Measurements from ENCODE around the gene NSFL1C.
"Not testable (repeated sequence)": the region's sequence is repeated elsewhere in the genome, so short reads cannot be mapped to it uniquely, and the experiment has no call there.

- TF ChIP-seq CTCF (IDR thresholded peaks at IDR 0.05; ENCODE audit: low read depth, low read length, poor library complexity, severe bottlenecking): peak; percentile 58
- not testable (repeated sequence) for TF ChIP-seq EZH2phosphoT487 (IDR thresholded peaks at IDR 0.05; ENCODE audit: borderline replicate concordance, low read length)
Observed at GRCh38 chr20:1398185-1398584, 68.5 kb downstream of the NSFL1C start.

All from DOHH2 (cell line).